OCI-LY1 (cell line): ENCODE measurements around the gene ABCA7.

Experiments used
- EZH2 ChIP-seq: fragments of 200-600 bp; sonication (generic), shearing (Covaris generic); IDR thresholded peaks from 2 replicates; pipeline ENCODE4 v1.8.0; 2017; ENCODE audit warnings: borderline replicate concordance, mixed run types, mild to moderate bottlenecking, antibody characterized with exemption, low read length, moderate library complexity, mixed read lengths
- TF ChIP-seq, protein P1 (sequence below): fragments of 200-600 bp; sonication (generic), shearing (Covaris generic); IDR thresholded peaks from 2 replicates; pipeline ENCODE4 v1.5.1; 2017; ENCODE audit warnings: mild to moderate bottlenecking, antibody characterized with exemption, low read length, moderate library complexity, mixed read lengths

- TF ChIP-seq, protein P1, sequence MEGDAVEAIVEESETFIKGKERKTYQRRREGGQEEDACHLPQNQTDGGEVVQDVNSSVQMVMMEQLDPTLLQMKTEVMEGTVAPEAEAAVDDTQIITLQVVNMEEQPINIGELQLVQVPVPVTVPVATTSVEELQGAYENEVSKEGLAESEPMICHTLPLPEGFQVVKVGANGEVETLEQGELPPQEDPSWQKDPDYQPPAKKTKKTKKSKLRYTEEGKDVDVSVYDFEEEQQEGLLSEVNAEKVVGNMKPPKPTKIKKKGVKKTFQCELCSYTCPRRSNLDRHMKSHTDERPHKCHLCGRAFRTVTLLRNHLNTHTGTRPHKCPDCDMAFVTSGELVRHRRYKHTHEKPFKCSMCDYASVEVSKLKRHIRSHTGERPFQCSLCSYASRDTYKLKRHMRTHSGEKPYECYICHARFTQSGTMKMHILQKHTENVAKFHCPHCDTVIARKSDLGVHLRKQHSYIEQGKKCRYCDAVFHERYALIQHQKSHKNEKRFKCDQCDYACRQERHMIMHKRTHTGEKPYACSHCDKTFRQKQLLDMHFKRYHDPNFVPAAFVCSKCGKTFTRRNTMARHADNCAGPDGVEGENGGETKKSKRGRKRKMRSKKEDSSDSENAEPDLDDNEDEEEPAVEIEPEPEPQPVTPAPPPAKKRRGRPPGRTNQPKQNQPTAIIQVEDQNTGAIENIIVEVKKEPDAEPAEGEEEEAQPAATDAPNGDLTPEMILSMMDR = no peak
- no peak for TF ChIP-seq EZH2
These were observed 72.5 kb downstream of the ABCA7 start for GRCh38 chr19:1112268-1113029.
